DMS79 (cell line): ENCODE data around the gene LSG1.
"Not testable (repeated sequence)": the region's sequence is repeated elsewhere in the genome, so short reads cannot be mapped to it uniquely, and the experiment has no call there.

Source experiments
- DNase-seq: peaks from one replicate; lab custom pipeline; 2025; lab: John Stamatoyannopoulos, UW

LSG1 gene

GRCh38 chr3:194657439-194657838, 14.6 kb downstream of the LSG1 start:
- DNase-seq, result no peak

GRCh38 chr3:194654443-194654842, 17.5 kb downstream of the LSG1 start:
- DNase-seq, result no peak

- DNase-seq, result no peak
These were observed 24.2 kb downstream of the LSG1 start for GRCh38 chr3:194647747-194648146.

- DNase-seq, result no peak
These were observed 29.2 kb downstream of the LSG1 start for GRCh38 chr3:194642769-194643168.

DNA sequence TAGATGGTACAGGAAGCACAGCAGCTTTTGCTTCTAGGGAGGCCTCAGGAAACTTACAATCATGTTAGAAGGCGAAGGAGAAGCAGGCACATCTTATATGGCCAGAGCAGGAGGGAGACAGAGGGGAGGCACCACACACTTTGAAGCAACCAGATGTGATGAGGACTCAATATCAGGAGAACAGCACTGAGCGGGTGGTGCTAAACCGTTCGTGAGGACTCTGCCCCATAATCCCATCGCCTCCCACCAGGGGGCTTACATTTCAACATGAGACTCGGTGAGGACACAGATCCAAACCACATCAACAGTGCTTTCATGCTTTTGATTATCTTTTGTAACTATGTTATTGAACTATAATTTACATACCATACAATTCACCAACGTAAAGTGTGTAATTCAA, 31.2 kb downstream of the LSG1 start:
- DNase-seq, result no peak

GRCh38 chr3:194638991-194639605, 32.9 kb downstream of the LSG1 start:
- no peak for DNase-seq

GRCh38 chr3:194637541-194638400, 34.2 kb downstream of the LSG1 start:
- no peak for DNase-seq

- no peak for DNase-seq
These were observed 34.9 kb downstream of the LSG1 start for GRCh38 chr3:194637066-194637465.

DNA sequence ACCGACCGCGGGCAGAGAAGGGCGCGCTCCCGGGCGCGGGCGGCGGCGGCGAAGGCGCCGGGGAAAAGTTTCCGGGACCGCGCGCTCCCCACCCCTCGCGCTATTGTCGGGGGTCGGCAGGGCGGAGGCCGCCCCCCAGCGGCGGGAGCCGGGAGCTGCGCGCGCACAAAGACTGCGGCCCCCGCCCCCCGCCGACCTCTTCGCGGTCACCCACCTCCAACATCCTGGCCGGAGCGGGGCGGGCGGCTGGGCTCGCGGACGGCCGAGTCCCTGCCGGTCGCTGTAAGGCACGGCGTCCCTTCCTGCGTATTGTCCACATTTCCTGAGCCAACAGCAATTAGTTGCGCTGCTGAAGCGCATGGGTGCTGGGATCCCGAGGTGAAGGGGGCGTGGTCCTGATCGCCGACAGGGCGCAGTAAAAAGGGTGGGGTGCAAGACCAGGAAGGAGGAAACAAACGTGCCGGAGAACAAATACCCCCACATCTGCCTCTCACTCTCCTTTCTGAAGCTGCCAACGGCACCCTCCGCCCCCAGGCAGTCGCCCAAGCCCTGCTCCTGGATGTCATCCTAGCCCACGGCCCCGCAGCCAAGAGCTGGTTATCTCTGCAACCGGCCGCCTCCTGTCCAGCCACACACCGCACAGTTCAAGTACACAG, 38.5 kb downstream of the LSG1 start, which contains the start of gene TMEM44:
TMEM44 (minus strand) TSS at position 71 of the 656 bp plus-strand sequence. CDS start 204 bp downstream, outside the sequence.
- peak; percentile 44 for DNase-seq

DNA sequence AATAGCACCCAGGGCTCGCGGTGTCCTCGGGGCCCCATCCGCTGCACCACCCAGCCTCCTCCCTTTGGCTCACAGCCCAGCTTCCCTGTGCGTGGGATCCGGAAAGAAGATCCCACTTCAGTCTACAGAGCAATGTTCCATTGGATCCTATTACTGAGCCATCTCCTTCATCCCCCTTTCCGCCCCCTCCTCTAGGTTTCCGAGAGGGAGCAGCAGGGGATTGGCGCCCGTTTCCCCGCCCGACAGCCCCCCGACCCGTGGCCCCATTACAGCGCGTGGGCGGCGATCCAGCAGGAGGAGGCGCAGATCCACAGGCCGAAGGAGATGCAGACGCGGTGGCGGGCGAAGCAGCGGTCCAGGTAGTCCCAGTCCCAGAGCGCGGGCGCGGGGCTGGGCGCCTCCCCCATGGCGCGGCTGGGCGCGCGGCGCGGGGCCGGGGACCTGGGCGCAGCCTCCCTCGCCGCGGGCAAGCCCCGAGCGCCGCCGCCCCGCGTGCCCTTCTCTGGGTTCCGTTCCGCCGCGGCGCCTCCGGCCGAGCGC, 39.1 kb downstream of the LSG1 start:
- no peak for DNase-seq

DNA sequence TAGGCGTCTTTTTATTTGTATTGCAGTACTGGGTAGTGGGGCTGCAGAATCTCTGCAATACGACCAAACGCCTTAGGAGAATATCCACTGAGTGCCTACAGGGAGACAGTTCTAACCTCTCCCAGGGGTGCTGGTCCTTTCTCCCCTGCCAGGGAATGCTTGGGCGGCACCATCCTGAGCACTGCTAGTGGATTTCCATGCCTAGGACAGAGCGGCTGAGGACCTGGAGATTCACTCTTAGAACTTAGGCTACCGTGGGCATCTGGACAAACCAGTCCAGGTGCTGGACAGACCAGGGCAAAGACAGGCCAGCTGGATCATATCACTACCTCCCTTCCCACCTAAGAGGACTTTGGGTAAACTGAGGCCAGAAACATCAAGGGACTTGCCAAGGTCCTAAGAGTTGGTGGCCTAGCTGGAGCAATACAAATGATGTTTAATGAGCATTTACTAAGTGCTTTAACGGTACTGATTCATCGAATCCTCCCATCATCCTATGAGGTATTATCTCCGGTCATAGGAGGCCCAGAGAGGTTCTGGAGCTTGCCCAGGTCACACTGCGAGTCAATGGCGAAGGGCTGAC, 39.7 kb downstream of the LSG1 start:
- no peak for DNase-seq

DNA sequence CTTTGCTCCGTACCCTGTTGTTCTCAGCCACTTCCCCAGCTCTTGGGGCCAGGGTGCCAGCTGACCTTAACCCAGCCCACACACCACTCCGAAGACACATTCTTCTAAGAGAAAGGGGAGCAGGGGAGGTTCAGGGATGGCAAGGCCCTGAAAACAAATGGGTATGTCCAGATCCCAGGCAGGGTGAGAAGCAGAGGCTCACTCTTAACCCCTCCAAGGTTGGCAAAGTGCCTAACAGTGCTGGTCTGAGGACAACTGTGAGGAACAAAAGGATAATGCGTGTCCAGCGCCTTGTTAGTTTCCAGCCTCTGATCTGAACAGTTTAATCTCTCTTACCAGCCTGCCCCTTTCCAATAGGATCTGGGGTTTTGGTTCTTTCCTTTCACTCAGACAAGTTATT, 40.3 kb downstream of the LSG1 start:
- no peak for DNase-seq

- DNase-seq, result not testable (repeated sequence)
These were observed 41.3 kb downstream of the LSG1 start for GRCh38 chr3:194630681-194631080.

GRCh38 chr3:194624956-194625355, 47.0 kb downstream of the LSG1 start:
- no peak for DNase-seq

DNA sequence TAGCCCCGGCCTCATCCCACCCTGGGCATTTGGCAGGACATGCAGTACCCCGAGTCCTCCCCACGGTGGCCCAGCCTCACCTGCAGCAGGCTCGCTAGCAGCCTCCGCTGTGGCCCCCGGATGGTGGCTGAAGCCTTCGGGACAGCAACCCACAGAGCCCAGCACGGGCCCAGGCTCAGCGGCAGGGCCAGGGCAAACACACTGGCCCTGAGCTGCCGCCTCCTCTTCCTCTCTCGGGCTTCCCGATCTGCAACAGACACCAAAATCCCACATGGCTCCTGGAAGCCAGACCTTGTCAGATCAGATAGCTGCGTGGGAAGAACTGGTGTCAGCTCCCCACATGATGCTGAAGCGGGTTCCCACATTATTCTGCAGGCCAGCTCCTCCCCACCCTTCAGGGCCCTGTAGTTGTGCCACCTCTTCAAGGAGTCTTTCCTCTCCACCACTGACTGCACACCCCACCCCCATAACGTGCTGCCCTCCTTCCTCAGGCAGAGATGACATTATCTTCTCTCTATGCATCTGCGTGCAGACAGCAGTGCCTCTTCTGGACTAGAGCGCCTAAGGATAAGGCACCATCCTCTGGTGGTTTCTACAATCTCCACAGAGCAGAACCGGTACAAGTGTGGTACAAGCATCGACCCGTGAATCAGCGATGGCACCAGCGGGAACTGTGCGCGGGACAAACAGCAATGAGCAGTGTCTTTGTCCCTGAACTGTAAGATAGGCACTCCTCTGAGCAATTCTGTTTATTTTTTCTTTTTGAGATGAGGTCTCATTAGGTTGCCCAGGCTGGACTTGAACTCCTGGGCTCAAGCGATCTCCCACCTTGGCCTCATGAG, 48.3 kb downstream of the LSG1 start:
- no peak for DNase-seq

GRCh38 chr3:194622621-194623340, 49.2 kb downstream of the LSG1 start:
- no peak for DNase-seq

GRCh38 chr3:194621947-194622346, 50.0 kb downstream of the LSG1 start:
- no peak for DNase-seq

DNA sequence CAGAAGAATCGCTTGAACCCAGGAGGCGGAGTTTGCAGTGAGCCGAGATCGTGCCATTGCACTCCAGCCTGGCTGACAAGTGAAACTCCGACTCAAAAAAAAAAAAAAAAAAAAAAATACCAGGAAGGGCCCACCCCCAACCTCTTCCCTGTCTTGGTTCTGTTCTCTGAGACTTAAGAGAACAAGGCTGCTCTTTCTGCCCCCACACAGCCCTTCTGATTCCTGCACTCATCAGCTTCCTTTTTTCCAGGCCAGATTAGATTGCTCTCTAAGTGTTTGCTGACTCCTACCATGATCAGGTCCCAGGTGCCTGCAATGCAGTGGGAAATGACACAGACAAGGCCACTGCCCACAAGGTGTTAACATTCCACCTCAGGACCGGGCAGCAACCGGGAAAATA, 51.8 kb downstream of the LSG1 start:
- no peak for DNase-seq

DNA sequence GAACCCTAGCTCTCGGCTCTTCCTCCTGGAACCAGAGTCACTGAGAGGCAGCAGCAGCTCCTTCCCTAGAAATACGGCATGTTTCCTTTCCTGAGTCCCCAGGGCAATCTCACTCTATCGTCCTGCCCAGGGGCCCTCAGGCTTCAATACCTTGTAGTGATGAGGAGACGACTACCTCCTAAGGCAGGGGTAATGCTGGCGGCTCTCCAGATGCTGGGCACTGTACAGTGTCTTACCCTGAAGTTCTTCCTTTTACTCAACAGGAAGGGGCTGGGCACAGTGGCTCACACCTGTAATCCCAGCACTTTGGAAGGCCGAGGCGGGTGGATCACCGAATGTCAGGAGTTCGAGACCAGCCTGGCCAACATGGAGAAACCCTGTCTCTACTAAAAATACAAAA, 52.2 kb downstream of the LSG1 start:
- no peak for DNase-seq

DNA sequence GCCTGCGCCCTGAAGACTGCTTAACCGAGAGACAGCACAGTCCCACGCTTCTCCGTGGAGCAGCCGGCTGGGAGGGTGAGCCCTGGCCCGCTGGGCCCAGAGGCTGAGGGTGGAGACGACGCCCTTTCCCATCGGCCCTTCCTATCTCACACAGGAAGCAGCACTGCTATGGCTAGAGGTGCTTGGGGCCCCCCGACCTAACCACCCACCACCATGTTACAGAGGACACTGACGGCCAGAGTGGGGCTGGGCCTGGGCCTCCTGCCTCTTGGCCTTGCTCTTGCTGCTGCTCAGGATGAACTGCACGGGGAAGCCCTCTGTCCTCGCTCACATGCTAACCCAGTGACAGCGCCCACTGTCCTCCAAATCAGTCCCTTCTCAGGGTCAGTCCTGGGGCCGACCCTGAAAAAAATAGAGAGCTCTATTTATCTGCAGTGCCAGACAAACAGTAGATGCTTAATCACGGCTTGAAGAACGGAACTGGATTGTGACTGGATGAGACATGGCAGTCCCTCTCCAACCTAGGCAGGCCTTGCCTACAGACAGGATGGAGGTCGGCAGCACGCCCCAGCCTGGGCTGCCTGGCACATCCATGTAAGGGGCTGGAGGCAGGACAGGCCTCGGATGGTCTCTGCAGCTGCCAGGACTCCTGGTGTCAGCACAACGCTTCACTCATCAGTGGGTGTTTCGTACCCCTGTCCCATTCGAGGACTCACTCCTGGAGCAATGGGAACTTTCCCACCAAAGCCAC, 53.0 kb downstream of the LSG1 start:
- no peak for DNase-seq
